Skeletal muscle cell (primary cell): ENCODE data around the gene CD3E.

ENCODE experiments used
- DNase-seq: peaks from one replicate; pipeline ENCODE4 v3.0.0-alpha.2; 2010; ENCODE audit warnings: low read depth
- H3K4me3 ChIP-seq: 2 replicates; pipeline ENCODE4 v1.5.1; 2011; ENCODE audit warnings: low read depth, mild to moderate bottlenecking, control low read depth, low read length, moderate library complexity

Gene CD3E

GRCh38 chr11:118318581-118319336 is 14.2 kb downstream of the CD3E start:
- H3K4me3 ChIP-seq = no peak overlapping the region
- no peak for DNase-seq

GRCh38 chr11:118319337-118319707 is 14.8 kb downstream of the CD3E start:
- no peak for DNase-seq
- H3K4me3 ChIP-seq = no peak overlapping the region

GRCh38 chr11:118320515-118320914 is 16.0 kb downstream of the CD3E start:
- DNase-seq = no peak
- H3K4me3 ChIP-seq = no peak overlapping the region

- no peak for DNase-seq
- H3K4me3 ChIP-seq = no peak overlapping the region
These were observed 17.0 kb downstream of the CD3E start for GRCh38 chr11:118321386-118322082.

GRCh38 chr11:118322721-118323120 is 18.2 kb downstream of the CD3E start:
- no peak overlapping the region for H3K4me3 ChIP-seq
- DNase-seq = no peak

- no peak for DNase-seq
- H3K4me3 ChIP-seq = no peak overlapping the region
These were observed 20.8 kb downstream of the CD3E start for GRCh38 chr11:118325283-118325682.

- H3K4me3 ChIP-seq = no peak overlapping the region
- no peak for DNase-seq
These were observed 24.2 kb downstream of the CD3E start for GRCh38 chr11:118328745-118329144.

GRCh38 chr11:118334745-118335144 is 30.2 kb downstream of the CD3E start:
- H3K4me3 ChIP-seq = no peak overlapping the region
- DNase-seq = no peak

GRCh38 chr11:118338637-118339061 is 34.1 kb downstream of the CD3E start:
- no peak for DNase-seq
- H3K4me3 ChIP-seq = no peak overlapping the region

GRCh38 chr11:118339281-118339961 is 34.9 kb downstream of the CD3E start:
- no peak overlapping the region for H3K4me3 ChIP-seq
- no peak for DNase-seq

GRCh38 chr11:118340449-118340848 is 35.9 kb downstream of the CD3E start:
- H3K4me3 ChIP-seq = no peak overlapping the region
- DNase-seq = no peak

GRCh38 chr11:118341261-118341660 is 36.7 kb downstream of the CD3E start:
- no peak overlapping the region for H3K4me3 ChIP-seq
- no peak for DNase-seq

GRCh38 chr11:118341815-118342489 is 37.4 kb downstream of the CD3E start:
- no peak overlapping the region for H3K4me3 ChIP-seq
- DNase-seq = no peak

- no peak for DNase-seq
- no peak within 1 kb of the TSS for H3K4me3 ChIP-seq
These were observed 38.1 kb downstream of the CD3E start, which contains the start of gene CD3D for GRCh38 chr11:118342503-118343161. TSS of gene CD3D (minus strand) at chr11:118342705. CDS start at chr11:118342607, 98 bp downstream.

GRCh38 chr11:118343248-118343647 is 38.7 kb downstream of the CD3E start:
- H3K4me3 ChIP-seq = no peak overlapping the region
- DNase-seq = no peak

GRCh38 chr11:118343981-118344515 is 39.5 kb downstream of the CD3E start, which contains the start of gene CD3G:
TSS of gene CD3G (plus strand) at chr11:118344344. CDS start at chr11:118344424, 80 bp downstream.
- H3K4me3 ChIP-seq = no peak within 1 kb of the TSS
- no peak for DNase-seq

- H3K4me3 ChIP-seq = no peak overlapping the region
- no peak for DNase-seq
These were observed 44.9 kb downstream of the CD3E start for GRCh38 chr11:118349475-118349874.

GRCh38 chr11:118353084-118353710 is 48.7 kb downstream of the CD3E start:
- no peak for DNase-seq
- no peak overlapping the region for H3K4me3 ChIP-seq

- DNase-seq = no peak
These were observed 53.5 kb downstream of the CD3E start for GRCh38 chr11:118358071-118358470.

More at GRCh38 chr11:118358071-118358470, 53.5 kb downstream of the CD3E start:
- no peak overlapping the region for H3K4me3 ChIP-seq
